ENCODE results near the gene C1orf115. TPM values are rescaled to one million over a fixed set of nuclear protein-coding genes. Genes with fewer than 3 reads are reported as not detected.

Gene C1orf115
- total and polyA plus RNA-seq, 4 donors = 13.3 to 19.0 (median 18.5) TPM

DNA sequence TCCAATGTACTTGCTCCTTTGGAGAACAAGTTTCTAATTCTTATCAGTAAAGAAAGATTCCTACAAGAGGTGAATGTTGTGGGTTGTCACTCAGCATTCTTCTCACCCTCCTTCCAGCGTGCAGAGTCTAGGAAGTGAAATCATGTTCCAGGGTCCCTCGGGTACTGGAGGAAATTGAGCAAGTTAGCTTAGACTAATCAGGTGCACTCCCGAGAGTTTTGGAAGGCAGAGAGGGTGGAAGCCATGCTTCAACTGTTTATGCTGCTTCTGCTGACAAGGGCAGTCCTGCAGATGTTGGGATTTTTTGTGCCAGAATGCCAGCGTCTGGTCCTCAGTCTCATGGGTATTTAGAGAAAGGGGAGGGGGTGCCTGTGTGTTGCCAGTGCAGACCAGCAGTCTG lies 5.3 kb upstream of the C1orf115 start:
- no peak for ATAC-seq (ENCODE audit: insufficient read depth, low FRiP score)
- Histone ChIP-seq H3K27me3 (ENCODE audit: control insufficient read depth in 3 of 3, insufficient read depth in 3 of 3, low read length in 2 of 3) (peaks cover 0 to 4% (median 0%) of the 10 kb centered on the region in 3 donors), H3K36me3 (ENCODE audit: control insufficient read depth in 4 of 4, insufficient read depth in 4 of 4, low read length in 4 of 4) (peaks cover 0 to 2% (median 0%) of the 10 kb centered on the region in 4 donors), H3K9me3 (ENCODE audit: control insufficient read depth in 4 of 4, insufficient read depth in 3 of 4, low read length in 3 of 4) (no peaks in the 10 kb centered on the region), H3K9ac (ENCODE audit: insufficient read depth in 1 of 2, low read length in 2 of 2) (no peak overlapping the region), H3K27ac (ENCODE audit: low read depth in 1 of 2, low read length in 1 of 2) (no peak overlapping the region), H3K4me3 (no peak overlapping the region), H3K4me1 (ENCODE audit: control insufficient read depth in 5 of 5, insufficient read depth in 5 of 5, low read length in 5 of 5) (peaks cover 0 to 6% (median 0%) of the 10 kb centered on the region in 5 donors)
- 28 to 35% methylated on average over 4 of the region's 4 CpGs for WGBS, 2 donors
- TF ChIP-seq, protein P1, sequence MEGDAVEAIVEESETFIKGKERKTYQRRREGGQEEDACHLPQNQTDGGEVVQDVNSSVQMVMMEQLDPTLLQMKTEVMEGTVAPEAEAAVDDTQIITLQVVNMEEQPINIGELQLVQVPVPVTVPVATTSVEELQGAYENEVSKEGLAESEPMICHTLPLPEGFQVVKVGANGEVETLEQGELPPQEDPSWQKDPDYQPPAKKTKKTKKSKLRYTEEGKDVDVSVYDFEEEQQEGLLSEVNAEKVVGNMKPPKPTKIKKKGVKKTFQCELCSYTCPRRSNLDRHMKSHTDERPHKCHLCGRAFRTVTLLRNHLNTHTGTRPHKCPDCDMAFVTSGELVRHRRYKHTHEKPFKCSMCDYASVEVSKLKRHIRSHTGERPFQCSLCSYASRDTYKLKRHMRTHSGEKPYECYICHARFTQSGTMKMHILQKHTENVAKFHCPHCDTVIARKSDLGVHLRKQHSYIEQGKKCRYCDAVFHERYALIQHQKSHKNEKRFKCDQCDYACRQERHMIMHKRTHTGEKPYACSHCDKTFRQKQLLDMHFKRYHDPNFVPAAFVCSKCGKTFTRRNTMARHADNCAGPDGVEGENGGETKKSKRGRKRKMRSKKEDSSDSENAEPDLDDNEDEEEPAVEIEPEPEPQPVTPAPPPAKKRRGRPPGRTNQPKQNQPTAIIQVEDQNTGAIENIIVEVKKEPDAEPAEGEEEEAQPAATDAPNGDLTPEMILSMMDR (IDR thresholded peaks at IDR 0.05; ENCODE audit: control extremely low read depth, extremely low read depth) = no peak
- DNase-seq = no peak

DNA sequence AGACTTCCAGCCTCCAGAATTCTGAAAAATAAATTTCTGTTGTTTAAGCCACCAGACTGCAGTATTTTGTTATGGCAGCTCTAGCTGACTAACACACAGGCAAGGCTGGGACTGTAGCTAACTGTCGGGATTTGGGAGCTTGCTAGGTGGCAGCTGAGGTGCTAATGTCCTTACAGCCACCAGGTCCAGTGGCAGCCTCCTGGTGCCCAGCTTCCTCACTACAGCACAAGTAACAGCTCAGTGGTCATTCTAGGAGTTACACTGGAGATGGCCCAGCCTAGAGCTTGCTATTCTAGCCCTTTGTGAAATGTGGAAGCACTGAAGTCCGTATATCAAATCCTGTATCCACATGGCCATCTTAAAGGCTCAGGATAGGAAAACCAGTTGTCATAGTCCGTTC lies 4.3 kb upstream of the C1orf115 start:
- Histone ChIP-seq H3K36me3 (ENCODE audit: control insufficient read depth in 4 of 4, insufficient read depth in 4 of 4, low read length in 4 of 4) (peaks cover 0 to 2% (median 0%) of the 10 kb centered on the region in 4 donors), H3K4me1 (ENCODE audit: control insufficient read depth in 5 of 5, insufficient read depth in 5 of 5, low read length in 5 of 5) (peaks cover 0 to 11% (median 0%) of the 10 kb centered on the region in 5 donors), H3K4me3 (no peak overlapping the region), H3K9ac (ENCODE audit: insufficient read depth in 1 of 2, low read length in 2 of 2) (no peak overlapping the region), H3K9me3 (ENCODE audit: control insufficient read depth in 4 of 4, insufficient read depth in 3 of 4, low read length in 3 of 4) (no peaks in the 10 kb centered on the region), H3K27ac (ENCODE audit: low read depth in 1 of 2, low read length in 1 of 2) (no peak overlapping the region), H3K27me3 (ENCODE audit: control insufficient read depth in 3 of 3, insufficient read depth in 3 of 3, low read length in 2 of 3) (peaks cover 0 to 4% (median 0%) of the 10 kb centered on the region in 3 donors)
- no peak for ATAC-seq (ENCODE audit: insufficient read depth, low FRiP score)
- WGBS, 2 donors = 92 to 96% methylated on average over 3 of the region's 3 CpGs
- TF ChIP-seq, protein P1 (IDR thresholded peaks at IDR 0.05; ENCODE audit: control extremely low read depth, extremely low read depth) = no peak
- no peak for DNase-seq

DNA sequence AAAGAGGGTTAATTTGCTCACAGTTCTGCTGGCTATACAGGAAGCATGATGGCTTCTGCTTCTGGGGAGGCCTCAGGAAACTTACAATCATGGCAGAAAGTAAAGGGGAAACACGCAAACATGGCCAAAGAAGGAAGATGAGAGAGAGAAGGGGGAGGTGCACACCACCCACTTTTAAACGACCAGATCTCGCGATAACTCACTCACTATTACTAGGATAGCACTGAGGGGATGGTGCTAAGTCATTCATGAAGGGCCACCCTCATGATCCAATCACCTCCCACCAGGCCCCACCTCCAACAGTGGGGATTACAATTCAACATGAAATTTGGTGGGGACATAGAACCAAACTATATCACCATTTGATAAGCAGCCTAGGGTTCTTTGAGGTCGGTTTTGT lies 2.4 kb upstream of the C1orf115 start:
- H3K36me3 ChIP-seq (ENCODE audit: control insufficient read depth in 4 of 4, insufficient read depth in 4 of 4, low read length in 4 of 4) = no peaks in the 10 kb centered on the region
- TF ChIP-seq, protein P1 (IDR thresholded peaks at IDR 0.05; ENCODE audit: control extremely low read depth, extremely low read depth) = no peak
- H3K9ac ChIP-seq (ENCODE audit: insufficient read depth in 1 of 2, low read length in 2 of 2) = no peak overlapping the region
- ATAC-seq (ENCODE audit: insufficient read depth, low FRiP score) (no peak), DNase-seq (no peak)
- 77 to 89% methylated on average over 5 of the region's 5 CpGs for WGBS, 2 donors
- peaks cover 0 to 15% (median 0%) of the 10 kb centered on the region in 3 donors for H3K27me3 ChIP-seq (ENCODE audit: control insufficient read depth in 3 of 3, insufficient read depth in 3 of 3, low read length in 2 of 3)
- H3K27ac ChIP-seq (ENCODE audit: low read depth in 1 of 2, low read length in 1 of 2) = no peak overlapping the region
- peaks cover 0 to 11% (median 0%) of the 10 kb centered on the region in 5 donors for H3K4me1 ChIP-seq (ENCODE audit: control insufficient read depth in 5 of 5, insufficient read depth in 5 of 5, low read length in 5 of 5)
- no peaks in the 10 kb centered on the region for H3K9me3 ChIP-seq (ENCODE audit: control insufficient read depth in 4 of 4, insufficient read depth in 3 of 4, low read length in 3 of 4)
- H3K4me3 ChIP-seq = no peak overlapping the region

DNA sequence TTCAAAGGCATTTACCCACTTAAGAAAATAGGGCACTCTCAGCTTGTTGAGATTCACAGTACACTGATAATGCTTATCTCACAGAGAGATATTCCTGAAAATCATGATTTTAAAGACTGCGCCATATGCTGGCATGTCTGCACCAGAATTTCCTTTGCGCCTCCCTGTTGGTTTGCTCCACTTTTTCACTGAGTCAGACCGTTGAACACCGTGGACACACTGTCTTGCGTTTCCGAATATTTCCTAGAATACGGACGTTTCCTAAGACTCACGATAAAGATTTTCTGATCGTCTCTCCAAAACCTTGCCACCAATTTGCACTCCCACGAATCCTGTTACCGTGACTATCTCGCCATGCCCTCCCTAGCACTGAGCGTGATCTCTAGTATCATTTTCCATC lies 497 bp upstream of the C1orf115 start:
- Histone ChIP-seq H3K27ac (ENCODE audit: low read depth in 1 of 2, low read length in 1 of 2) (no peak overlapping the region), H3K4me3 (no peak overlapping the region), H3K9me3 (ENCODE audit: control insufficient read depth in 4 of 4, insufficient read depth in 3 of 4, low read length in 3 of 4) (no peaks in the 10 kb centered on the region), H3K27me3 (ENCODE audit: control insufficient read depth in 3 of 3, insufficient read depth in 3 of 3, low read length in 2 of 3) (peaks cover 0 to 15% (median 0%) of the 10 kb centered on the region in 3 donors), H3K36me3 (ENCODE audit: control insufficient read depth in 4 of 4, insufficient read depth in 4 of 4, low read length in 4 of 4) (no peaks in the 10 kb centered on the region), H3K9ac (ENCODE audit: insufficient read depth in 1 of 2, low read length in 2 of 2) (peak overlapping the region in 1 of 2 donors; percentile 51), H3K4me1 (ENCODE audit: control insufficient read depth in 5 of 5, insufficient read depth in 5 of 5, low read length in 5 of 5) (peaks cover 0 to 11% (median 0%) of the 10 kb centered on the region in 5 donors)
- WGBS, 2 donors = 34% methylated on average over 14 of the region's 14 CpGs
- no peak for DNase-seq
- no peak for ATAC-seq (ENCODE audit: insufficient read depth, low FRiP score)
- TF ChIP-seq, protein P1 (IDR thresholded peaks at IDR 0.05; ENCODE audit: control extremely low read depth, extremely low read depth) = no peak

All from lung (tissue), 12 donors.